Inflammatory macrophage treated with lipopolysaccharide for 4 hours (primary cell): ENCODE measurements around the gene HSP90AB1.
A peak's percentile ranks its signal among the peaks of the same experiment; 100 is the strongest.

Source experiments
- DNase-seq: peaks from one replicate; pipeline ENCODE4 v3.0.0-alpha.2; 2020

Gene HSP90AB1

GRCh38 chr6:44246663-44247337 is at the start of gene HSP90AB1:
HSP90AB1 (plus strand) TSS chr6:44247101; CDS start chr6:44248630, 1,529 bp downstream.
- DNase-seq: peak; percentile 95

GRCh38 chr6:44198684-44199083 is 48.2 kb upstream of the HSP90AB1 start:
- no peak for DNase-seq

- DNase-seq: no peak
Measured at GRCh38 chr6:44199883-44200282, 47.0 kb upstream of the HSP90AB1 start.

- DNase-seq: no peak
Measured at GRCh38 chr6:44201200-44201599, 45.7 kb upstream of the HSP90AB1 start.

GRCh38 chr6:44201638-44202303 is 45.1 kb upstream of the HSP90AB1 start:
- DNase-seq: no peak

GRCh38 chr6:44202332-44202971 is 44.4 kb upstream of the HSP90AB1 start:
- DNase-seq: no peak

GRCh38 chr6:44202972-44203750 is 43.7 kb upstream of the HSP90AB1 start:
- no peak for DNase-seq

- no peak for DNase-seq
Measured at GRCh38 chr6:44203955-44204354, 42.9 kb upstream of the HSP90AB1 start.

GRCh38 chr6:44207966-44208365 is 38.9 kb upstream of the HSP90AB1 start:
- DNase-seq: no peak

- no peak for DNase-seq
Measured at GRCh38 chr6:44211284-44211683, 35.6 kb upstream of the HSP90AB1 start.

GRCh38 chr6:44214307-44214706 is 32.6 kb upstream of the HSP90AB1 start:
- DNase-seq: no peak

GRCh38 chr6:44216677-44217331 is 30.1 kb upstream of the HSP90AB1 start, which contains the start of gene MYMX:
MYMX (plus strand) TSS chr6:44216926; CDS start chr6:44217472, 546 bp downstream.
- no peak for DNase-seq

GRCh38 chr6:44217332-44218143 is 29.4 kb upstream of the HSP90AB1 start:
- no peak for DNase-seq

- DNase-seq: peak; percentile 60
Measured at GRCh38 chr6:44219053-44219814, 27.7 kb upstream of the HSP90AB1 start.

GRCh38 chr6:44219815-44220784 is 26.8 kb upstream of the HSP90AB1 start:
- no peak for DNase-seq

GRCh38 chr6:44220913-44221290 is 26.0 kb upstream of the HSP90AB1 start:
- no peak for DNase-seq

GRCh38 chr6:44221291-44221960 is 25.5 kb upstream of the HSP90AB1 start:
- peak; percentile 74 for DNase-seq

- DNase-seq: no peak
Measured at GRCh38 chr6:44221961-44222335, 25.0 kb upstream of the HSP90AB1 start.
